ENCODE results near the gene LINGO3.

LINGO3 gene

GRCh38 chr19:2305452-2306280, 2.3 kb downstream of the LINGO3 start:
- DNase-seq (ENCODE audit: low spot score), result no peak

- no peak for DNase-seq (ENCODE audit: low spot score)
Measured at GRCh38 chr19:2303211-2303798, 4.6 kb downstream of the LINGO3 start.

GRCh38 chr19:2302319-2303210, 5.4 kb downstream of the LINGO3 start:
- DNase-seq (ENCODE audit: low spot score), result peak; percentile 55

- DNase-seq (ENCODE audit: low spot score), result no peak
Measured at GRCh38 chr19:2300533-2300932, 7.4 kb downstream of the LINGO3 start.

GRCh38 chr19:2296141-2296540, 11.8 kb downstream of the LINGO3 start:
- DNase-seq (ENCODE audit: low spot score), result no peak

- DNase-seq (ENCODE audit: low spot score), result peak; percentile 90
Measured at GRCh38 chr19:2294687-2295335, 13.1 kb downstream of the LINGO3 start.

GRCh38 chr19:2291185-2291751, 16.7 kb downstream of the LINGO3 start:
- DNase-seq (ENCODE audit: low spot score), result no peak

- DNase-seq (ENCODE audit: low spot score), result no peak
Measured at GRCh38 chr19:2290441-2291184, 17.3 kb downstream of the LINGO3 start.

GRCh38 chr19:2289714-2290435, 18.1 kb downstream of the LINGO3 start:
- no peak for DNase-seq (ENCODE audit: low spot score)

- DNase-seq (ENCODE audit: low spot score), result no peak
Measured at GRCh38 chr19:2288818-2289713, 18.9 kb downstream of the LINGO3 start.

GRCh38 chr19:2288338-2288817, 19.6 kb downstream of the LINGO3 start:
- no peak for DNase-seq (ENCODE audit: low spot score)

GRCh38 chr19:2287585-2288337, 20.2 kb downstream of the LINGO3 start:
- no peak for DNase-seq (ENCODE audit: low spot score)

GRCh38 chr19:2286402-2287140, 21.4 kb downstream of the LINGO3 start:
- no peak for DNase-seq (ENCODE audit: low spot score)

GRCh38 chr19:2283835-2284507, 24.0 kb downstream of the LINGO3 start:
- DNase-seq (ENCODE audit: low spot score), result no peak

GRCh38 chr19:2282862-2283237, 25.1 kb downstream of the LINGO3 start:
- no peak for DNase-seq (ENCODE audit: low spot score)

- DNase-seq (ENCODE audit: low spot score), result peak; percentile 49
Measured at GRCh38 chr19:2282062-2282861, 25.7 kb downstream of the LINGO3 start, which contains the start of gene PEAK3. PEAK3 (minus strand) TSS chr19:2282175; CDS start chr19:2280931, 1,244 bp downstream.
